NB4 (cell line): ENCODE measurements around the gene KLK13.

Experiments
- DNase-seq: peaks from one replicate; pipeline ENCODE4 v3.0.0; 2010; ENCODE audit warnings: low read depth
- H3K4me3 ChIP-seq: one replicate; pipeline ENCODE4 v1.5.1; 2011; ENCODE audit warnings: mild to moderate bottlenecking, low read depth, low read length, moderate library complexity
- CTCF ChIP-seq: IDR thresholded peaks from one replicate; pipeline ENCODE4 v1.5.1; 2012; ENCODE audit warnings: low read depth, low read length
- MAX ChIP-seq: IDR thresholded peaks from 2 replicates; pipeline ENCODE4 v1.6.1; 2011; ENCODE audit warnings: low read depth, low read length
- MYC ChIP-seq: IDR thresholded peaks from 2 replicates; pipeline ENCODE4 v1.6.1; 2011; ENCODE audit warnings: low read depth, low read length
- POLR2A ChIP-seq: IDR thresholded peaks from 2 replicates; pipeline ENCODE4 v1.6.1; 2011; ENCODE audit warnings: mild to moderate bottlenecking; ENCODE audit not compliant: insufficient read length; ENCODE audit errors: extremely low read depth

The KLK13 gene

GRCh38 chr19:51108066-51108804, 43.3 kb upstream of the KLK13 start, which contains the start of gene CTU1:
Gene CTU1 (minus strand): TSS chr19:51108409. CDS start chr19:51104569, 3,840 bp downstream.
- H3K4me3 ChIP-seq, result peak within 1 kb of the TSS; percentile 89
- TF ChIP-seq MYC, result peak; percentile 98
- no peak for TF ChIP-seq CTCF
- peak; percentile 75 for TF ChIP-seq POLR2A
- peak; percentile 90 for TF ChIP-seq MAX
- DNase-seq, result peak; percentile 99

GRCh38 chr19:51107406-51108065, 42.6 kb upstream of the KLK13 start:
- DNase-seq, result no peak

GRCh38 chr19:51103926-51104341, 39.0 kb upstream of the KLK13 start:
- H3K4me3 ChIP-seq, result no peak overlapping the region
- TF ChIP-seq POLR2A, result no peak
- no peak for TF ChIP-seq MAX
- no peak for TF ChIP-seq CTCF
- no peak for TF ChIP-seq MYC

More at GRCh38 chr19:51107406-51108065, 42.6 kb upstream of the KLK13 start:
- H3K4me3 ChIP-seq, result peak overlapping the region; percentile 89
- TF ChIP-seq POLR2A (no peak), MAX (no peak), MYC (no peak), CTCF (no peak)

GRCh38 chr19:51102991-51103390, 38.1 kb upstream of the KLK13 start:
- no peak for TF ChIP-seq MAX
- TF ChIP-seq POLR2A, result no peak
- no peak for TF ChIP-seq CTCF
- no peak for TF ChIP-seq MYC
- H3K4me3 ChIP-seq, result no peak overlapping the region
- no peak for DNase-seq

More at GRCh38 chr19:51103926-51104341, 39.0 kb upstream of the KLK13 start:
- no peak for DNase-seq

GRCh38 chr19:51101171-51101865, 36.4 kb upstream of the KLK13 start:
- no peak for DNase-seq
- no peak for TF ChIP-seq MYC
- H3K4me3 ChIP-seq, result no peak overlapping the region

- TF ChIP-seq MYC (no peak), CTCF (no peak), MAX (no peak), POLR2A (no peak)
- no peak overlapping the region for H3K4me3 ChIP-seq
- no peak for DNase-seq
These were observed 35.7 kb upstream of the KLK13 start for GRCh38 chr19:51100601-51101000.
